HEK293 (cell line): Measurements from ENCODE around the gene GAS2L3.

ENCODE experiments used
- CTCF ChIA-PET: fragments of 350-600 bp; formaldehyde crosslinking; extraction: SDS; loops from one replicate; lab custom pipeline; 2021; ENCODE audit warnings: antibody characterized with exemption; lab: Yijun Ruan, JAX
- POLR2A ChIA-PET: fragments of 300-600 bp; formaldehyde crosslinking; extraction: SDS; loops from one replicate; lab custom pipeline; 2020; ENCODE audit warnings: antibody characterized with exemption, inconsistent platforms; lab: Yijun Ruan, JAX
- H3K27ac ChIP-seq: fragments of 200-500 bp; sonication (Bioruptor generic); 2 replicates; pipeline ENCODE4 v1.5.1; 2014; ENCODE audit warnings: low read depth, low read length, control low read depth, inconsistent platforms; ENCODE audit errors: extremely low read depth
- H3K36me3 ChIP-seq, 2 experiments: fragments of 200-500 bp in 1 of 2; sonication (Bioruptor generic) in 1 of 2; 1 replicate in 1 of 2; 2 replicates in 1 of 2; pipeline ENCODE4 v1.5.1; 2014 to 2017; ENCODE audit warnings: inconsistent platforms in 2 of 2, low read length in 2 of 2; ENCODE audit not compliant: control insufficient read depth in 2 of 2, insufficient read depth in 1 of 2
- H3K4me1 ChIP-seq: fragments of 200-500 bp; sonication (Bioruptor generic); 2 replicates; pipeline ENCODE4 v1.5.1; 2014; ENCODE audit warnings: mild to moderate bottlenecking, low read length, inconsistent platforms; ENCODE audit not compliant: control insufficient read depth, insufficient read depth
- H3K4me3 ChIP-seq: 2 replicates; pipeline ENCODE4 v1.5.1; 2011; ENCODE audit warnings: low read depth, mild to moderate bottlenecking, control low read depth, low read length, moderate library complexity
- H3K9me3 ChIP-seq: fragments of 200-500 bp; sonication (Bioruptor generic); 2 replicates; pipeline ENCODE4 v1.5.1; 2014; ENCODE audit warnings: low read depth, low read length, inconsistent platforms; ENCODE audit not compliant: control insufficient read depth, insufficient read depth
- HIC1 ChIP-seq: fragments of 450-650 bp; formaldehyde crosslinking; IDR thresholded peaks from 2 replicates; pipeline ENCODE4 v1.5.1; 2016; ENCODE audit warnings: missing biosample characterization, missing genetic modification characterization
- KLF16 ChIP-seq: fragments of 450-650 bp; formaldehyde crosslinking; IDR thresholded peaks from 2 replicates; pipeline ENCODE4 v1.5.1; 2017; ENCODE audit warnings: missing biosample characterization, missing genetic modification characterization
- REPIN1 ChIP-seq: fragments of 450-650 bp; formaldehyde crosslinking; IDR thresholded peaks from 2 replicates; pipeline ENCODE4 v1.5.1; 2017; ENCODE audit warnings: missing biosample characterization, missing genetic modification characterization, low read depth
- SP7 ChIP-seq: fragments of 450-650 bp; formaldehyde crosslinking; IDR thresholded peaks from 2 replicates; pipeline ENCODE4 v1.5.1; 2016; ENCODE audit warnings: missing biosample characterization, missing genetic modification characterization
- ZBTB1 ChIP-seq: fragments of 450-650 bp; formaldehyde crosslinking; IDR thresholded peaks from 2 replicates; pipeline ENCODE4 v1.5.1; 2016; ENCODE audit warnings: missing biosample characterization, missing genetic modification characterization
- ZEB2 ChIP-seq: fragments of 450-650 bp; formaldehyde crosslinking; IDR thresholded peaks from 2 replicates; pipeline ENCODE4 v1.5.1; 2016; ENCODE audit warnings: missing biosample characterization, missing genetic modification characterization
- ZNF112 ChIP-seq: fragments of 450-650 bp; formaldehyde crosslinking; IDR thresholded peaks from 2 replicates; pipeline ENCODE4 v1.5.0; 2017; ENCODE audit warnings: missing biosample characterization, missing genetic modification characterization
- ZNF121 ChIP-seq: fragments of 450-650 bp; formaldehyde crosslinking; IDR thresholded peaks from 2 replicates; pipeline ENCODE4 v1.5.1; 2016; ENCODE audit warnings: missing biosample characterization, missing genetic modification characterization
- ZNF138 ChIP-seq: fragments of 450-650 bp; formaldehyde crosslinking; IDR thresholded peaks from 2 replicates; pipeline ENCODE4 v1.5.1; 2016; ENCODE audit warnings: missing biosample characterization, missing genetic modification characterization, borderline replicate concordance
- ZNF16 ChIP-seq: fragments of 450-650 bp; formaldehyde crosslinking; IDR thresholded peaks from 2 replicates; pipeline ENCODE4 v1.5.1; 2016; ENCODE audit warnings: low read depth, missing biosample characterization, missing genetic modification characterization
- ZNF169 ChIP-seq: fragments of 450-650 bp; formaldehyde crosslinking; IDR thresholded peaks from 2 replicates; pipeline ENCODE4 v1.5.1; 2016; ENCODE audit warnings: missing biosample characterization, missing genetic modification characterization
- ZNF175 ChIP-seq: fragments of 450-650 bp; formaldehyde crosslinking; IDR thresholded peaks from 2 replicates; pipeline ENCODE4 v1.5.1; 2016; ENCODE audit warnings: missing biosample characterization, missing genetic modification characterization
- ZNF184 ChIP-seq: fragments of 450-650 bp; IDR thresholded peaks from 2 replicates; pipeline ENCODE4 v1.5.1; 2018; ENCODE audit warnings: missing biosample characterization, mild to moderate bottlenecking, missing genetic modification characterization
- ZNF37A ChIP-seq: fragments of 450-650 bp; IDR thresholded peaks from 2 replicates; pipeline ENCODE4 v1.5.1; 2018; ENCODE audit warnings: missing biosample characterization, missing genetic modification characterization
- ZNF473 ChIP-seq: fragments of 450-650 bp; formaldehyde crosslinking; IDR thresholded peaks from 2 replicates; pipeline ENCODE4 v1.5.1; 2017; ENCODE audit warnings: missing biosample characterization, missing genetic modification characterization
- ZNF561 ChIP-seq: fragments of 450-650 bp; IDR thresholded peaks from 2 replicates; pipeline ENCODE4 v1.5.1; 2018; ENCODE audit warnings: missing biosample characterization, missing genetic modification characterization, borderline replicate concordance
- ZNF664 ChIP-seq: fragments of 450-650 bp; formaldehyde crosslinking; IDR thresholded peaks from 2 replicates; pipeline ENCODE4 v1.5.1; 2016; ENCODE audit warnings: missing biosample characterization, missing genetic modification characterization
- ZNF785 ChIP-seq: fragments of 450-650 bp; formaldehyde crosslinking; IDR thresholded peaks from 2 replicates; pipeline ENCODE4 v1.5.1; 2016; ENCODE audit warnings: missing biosample characterization, missing genetic modification characterization
- ZSCAN30 ChIP-seq: fragments of 450-650 bp; IDR thresholded peaks from 2 replicates; pipeline ENCODE4 v1.5.1; 2018; ENCODE audit warnings: missing biosample characterization, mild to moderate bottlenecking, missing genetic modification characterization, moderate library complexity
- TF ChIP-seq, protein P1 (sequence below): fragments of 450-650 bp; formaldehyde crosslinking; IDR thresholded peaks from 2 replicates; pipeline ENCODE4 v1.5.1; 2016; ENCODE audit warnings: missing biosample characterization, missing genetic modification characterization
- TF ChIP-seq, protein P2 (sequence below): fragments of 450-650 bp; formaldehyde crosslinking; IDR thresholded peaks from 2 replicates; pipeline ENCODE4 v1.5.1; 2016; ENCODE audit warnings: missing biosample characterization, missing genetic modification characterization, low read depth

GAS2L3 gene

DNA sequence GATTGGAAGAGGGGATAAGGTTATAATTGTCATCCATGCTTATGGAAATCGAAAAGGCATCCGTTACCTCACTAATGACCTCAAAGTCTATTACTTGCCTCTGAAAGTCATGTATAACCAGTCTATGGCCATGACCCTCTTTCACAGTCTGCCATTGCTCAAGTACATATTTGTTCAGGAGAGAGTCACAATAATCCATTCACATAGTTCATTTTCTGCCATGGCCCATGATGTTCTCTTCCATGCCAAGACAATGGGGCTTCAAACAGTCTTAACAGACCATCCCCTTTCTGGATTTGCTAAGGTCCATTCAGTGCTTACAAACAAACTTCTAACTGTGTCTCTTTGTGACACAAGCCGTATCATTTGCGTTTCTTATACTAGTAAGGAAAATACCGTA lies 5.4 kb downstream of the GAS2L3 start:
- ChIA-PET POLR2A (no interaction called here), CTCF (no interaction called here)
- no peak for TF ChIP-seq ZNF112 (tag by site-specific recombination)
- no peak for TF ChIP-seq ZNF37A (tag by site-specific recombination)
- no peak for TF ChIP-seq ZNF121
- no peak for TF ChIP-seq ZNF184 (tag by site-specific recombination)
- no peak for TF ChIP-seq HIC1
- TF ChIP-seq ZNF473 = no peak
- TF ChIP-seq ZNF175 (tag by site-specific recombination) = no peak
- TF ChIP-seq REPIN1 (tag by site-specific recombination) = no peak
- TF ChIP-seq ZNF785 (tag by site-specific recombination) = no peak
- TF ChIP-seq ZEB2 (tag by site-specific recombination) = no peak
- TF ChIP-seq SP7 (tag by site-specific recombination) = no peak
- TF ChIP-seq KLF16 (tag by site-specific recombination) = no peak
- TF ChIP-seq ZNF561 (tag by site-specific recombination) = no peak
- TF ChIP-seq ZSCAN30 (tag by site-specific recombination) = no peak
- TF ChIP-seq ZNF16 = no peak
- Histone ChIP-seq H3K4me3 (no peak overlapping the region), H3K36me3 (peaks cover 0 to 8% of the 10 kb centered on the region in 2 experiments; a peak in 2 of 3 replicates), H3K9me3 (no peaks in the 10 kb centered on the region), H3K4me1 (peaks cover 15% of the 10 kb centered on the region; the same call in 1 of the 2 replicates), H3K27ac (no peak overlapping the region)

GRCh38 chr12:100579844-100580243 lies 6.4 kb downstream of the GAS2L3 start:
- Histone ChIP-seq H3K36me3 (peaks cover 0 to 8% of the 10 kb centered on the region in 2 experiments; a peak in 2 of 3 replicates), H3K9me3 (no peaks in the 10 kb centered on the region), H3K4me1 (peaks cover 15% of the 10 kb centered on the region; the same call in 1 of the 2 replicates), H3K4me3 (no peak overlapping the region), H3K27ac (no peak overlapping the region)
- ChIA-PET POLR2A (no interaction called here), CTCF (no interaction called here)
- TF ChIP-seq ZNF664 (tag by site-specific recombination) = no peak
- TF ChIP-seq, protein P1, sequence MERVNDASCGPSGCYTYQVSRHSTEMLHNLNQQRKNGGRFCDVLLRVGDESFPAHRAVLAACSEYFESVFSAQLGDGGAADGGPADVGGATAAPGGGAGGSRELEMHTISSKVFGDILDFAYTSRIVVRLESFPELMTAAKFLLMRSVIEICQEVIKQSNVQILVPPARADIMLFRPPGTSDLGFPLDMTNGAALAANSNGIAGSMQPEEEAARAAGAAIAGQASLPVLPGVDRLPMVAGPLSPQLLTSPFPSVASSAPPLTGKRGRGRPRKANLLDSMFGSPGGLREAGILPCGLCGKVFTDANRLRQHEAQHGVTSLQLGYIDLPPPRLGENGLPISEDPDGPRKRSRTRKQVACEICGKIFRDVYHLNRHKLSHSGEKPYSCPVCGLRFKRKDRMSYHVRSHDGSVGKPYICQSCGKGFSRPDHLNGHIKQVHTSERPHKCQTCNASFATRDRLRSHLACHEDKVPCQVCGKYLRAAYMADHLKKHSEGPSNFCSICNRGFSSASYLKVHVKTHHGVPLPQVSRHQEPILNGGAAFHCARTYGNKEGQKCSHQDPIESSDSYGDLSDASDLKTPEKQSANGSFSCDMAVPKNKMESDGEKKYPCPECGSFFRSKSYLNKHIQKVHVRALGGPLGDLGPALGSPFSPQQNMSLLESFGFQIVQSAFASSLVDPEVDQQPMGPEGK (tag by site-specific recombination) = no peak

DNA sequence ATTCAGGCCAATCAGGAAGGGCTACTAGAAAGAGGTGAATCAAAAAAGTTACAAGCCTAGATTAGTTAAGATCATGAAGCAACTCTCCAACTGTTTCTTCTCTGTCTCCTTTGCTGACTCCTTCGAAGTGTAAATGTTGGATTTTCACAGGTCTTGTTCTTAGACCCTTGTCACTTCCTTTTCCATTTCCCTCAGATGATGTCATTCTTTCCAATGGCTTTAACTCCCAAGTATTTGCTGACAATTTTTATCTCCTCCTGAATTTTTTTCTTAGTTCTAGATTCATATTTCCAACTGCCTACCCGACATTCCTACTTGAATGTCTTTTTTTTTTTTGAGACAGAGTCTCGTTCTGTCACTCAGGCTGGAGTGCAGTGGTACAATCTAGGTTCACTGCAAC lies 10.8 kb downstream of the GAS2L3 start:
- Histone ChIP-seq H3K4me1 (no peaks in the 10 kb centered on the region), H3K4me3 (no peak overlapping the region), H3K36me3 (no peaks in the 10 kb centered on the region), H3K9me3 (0 out of 2 replicates have a peak, but pooled peaks cover 2% of the 10 kb centered on the region), H3K27ac (no peak overlapping the region)
- ChIA-PET CTCF (no interaction called here), POLR2A (no interaction called here)
- TF ChIP-seq ZNF138 (tag by site-specific recombination) (no peak), ZBTB1 (tag by site-specific recombination) (no peak), ZNF169 (tag by site-specific recombination) (no peak)
- TF ChIP-seq, protein P2, sequence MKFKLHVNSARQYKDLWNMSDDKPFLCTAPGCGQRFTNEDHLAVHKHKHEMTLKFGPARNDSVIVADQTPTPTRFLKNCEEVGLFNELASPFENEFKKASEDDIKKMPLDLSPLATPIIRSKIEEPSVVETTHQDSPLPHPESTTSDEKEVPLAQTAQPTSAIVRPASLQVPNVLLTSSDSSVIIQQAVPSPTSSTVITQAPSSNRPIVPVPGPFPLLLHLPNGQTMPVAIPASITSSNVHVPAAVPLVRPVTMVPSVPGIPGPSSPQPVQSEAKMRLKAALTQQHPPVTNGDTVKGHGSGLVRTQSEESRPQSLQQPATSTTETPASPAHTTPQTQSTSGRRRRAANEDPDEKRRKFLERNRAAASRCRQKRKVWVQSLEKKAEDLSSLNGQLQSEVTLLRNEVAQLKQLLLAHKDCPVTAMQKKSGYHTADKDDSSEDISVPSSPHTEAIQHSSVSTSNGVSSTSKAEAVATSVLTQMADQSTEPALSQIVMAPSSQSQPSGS (tag by site-specific recombination) = peak; percentile 72
